Activated naive CD4-positive, alpha-beta T cell treated with anti-CD3 and anti-CD28 coated beads for 36 hours (primary cell): ENCODE results near the gene SOX9. TPM values are rescaled to one million over a fixed set of nuclear protein-coding genes. Genes with fewer than 3 reads are reported as not detected.

Experiments used
- CTCF ChIA-PET: fragments of 350-600 bp; sonication (Branson Sonifier 250); formaldehyde crosslinking; loops from one replicate; lab custom pipeline; 2021; ENCODE audit warnings: antibody characterized with exemption; lab: Charles Lee
- DNase-seq: peaks from one replicate; pipeline ENCODE4 v3.0.0-alpha.2; 2020
- H3K27ac Mint-ChIP-seq: one replicate; pipeline ENCODE4 v1.8.0; 2021; ENCODE audit warnings: mild to moderate bottlenecking, mixed read lengths
- H3K27me3 Mint-ChIP-seq: one replicate; pipeline ENCODE4 v1.8.0; 2021; ENCODE audit warnings: low read depth, mixed read lengths
- H3K36me3 Mint-ChIP-seq: one replicate; pipeline ENCODE4 v1.8.0; 2021; ENCODE audit warnings: low read depth, mixed read lengths
- H3K4me1 Mint-ChIP-seq: one replicate; pipeline ENCODE4 v1.8.0; 2021; ENCODE audit warnings: low read depth, mixed read lengths
- H3K4me3 Mint-ChIP-seq: one replicate; pipeline ENCODE4 v1.8.0; 2021; ENCODE audit warnings: mild to moderate bottlenecking, moderate library complexity, mixed read lengths
- H3K9me3 Mint-ChIP-seq: one replicate; pipeline ENCODE4 v1.8.0; 2021; ENCODE audit warnings: mixed read lengths
- intact Hi-C: fragments of 100-400 bp; cut with micrococcal nuclease; formaldehyde crosslinking; loops from one replicate; pipeline ENCODE4 v1.15.1; 2023
- total RNA-seq, 2 experiments: library from RNA; stranded (reverse); gene quantifications; one replicate each; pipeline ENCODE4 v1.2.3, GENCODE V29; 2021

The SOX9 gene
- total RNA-seq = not detected

GRCh38 chr17:72120642-72121163 is at the start of gene SOX9:
Gene SOX9 (plus strand): TSS chr17:72121020. CDS start chr17:72121392, 372 bp downstream.
- Mint-ChIP-seq H3K27ac (no peak within 1 kb of the TSS), H3K27me3 (peaks cover 74% of the 10 kb centered on the region), H3K36me3 (no peaks in the 10 kb centered on the region), H3K4me3 (no peak within 1 kb of the TSS), H3K9me3 (no peaks in the 10 kb centered on the region), H3K4me1 (peaks cover 27% of the 10 kb centered on the region)
- DNase-seq = no peak
- CTCF ChIA-PET = no interaction called here
- intact Hi-C loops = no loop called here

GRCh38 chr17:72071330-72071729 is 49.5 kb upstream of the SOX9 start:
- CTCF ChIA-PET = interaction anchor here (0.5 kb wide), 1 partner anchor 466 kb away, joined by 3 read pairs; no protein-coding TSS in a partner anchor
- peaks cover 2% of the 10 kb centered on the region for H3K27me3 Mint-ChIP-seq
- H3K36me3 Mint-ChIP-seq = no peaks in the 10 kb centered on the region
- DNase-seq = no peak
- H3K4me3 Mint-ChIP-seq = no peak overlapping the region
- H3K27ac Mint-ChIP-seq = no peak overlapping the region
- H3K4me1 Mint-ChIP-seq = no peaks in the 10 kb centered on the region
- intact Hi-C loops = no loop called here
- H3K9me3 Mint-ChIP-seq = no peaks in the 10 kb centered on the region

- no peaks in the 10 kb centered on the region for H3K36me3 Mint-ChIP-seq
- no peak overlapping the region for H3K27ac Mint-ChIP-seq
- DNase-seq = no peak
- no peaks in the 10 kb centered on the region for H3K4me1 Mint-ChIP-seq
- peaks cover 4% of the 10 kb centered on the region for H3K27me3 Mint-ChIP-seq
- intact Hi-C loops = no loop called here
- H3K4me3 Mint-ChIP-seq = no peak overlapping the region
- CTCF ChIA-PET = interaction anchor here (0.5 kb wide), 1 partner anchor 1447 kb away, joined by 3 read pairs; no protein-coding TSS in a partner anchor
- H3K9me3 Mint-ChIP-seq = peaks cover 6% of the 10 kb centered on the region
Measured at GRCh38 chr17:72075995-72076677, 44.7 kb upstream of the SOX9 start.

- DNase-seq = no peak
- H3K27me3 Mint-ChIP-seq = peaks cover 4% of the 10 kb centered on the region
- H3K27ac Mint-ChIP-seq = no peak overlapping the region
- CTCF ChIA-PET = no interaction called here
- no peaks in the 10 kb centered on the region for H3K36me3 Mint-ChIP-seq
- H3K9me3 Mint-ChIP-seq = peaks cover 6% of the 10 kb centered on the region
- no peak overlapping the region for H3K4me3 Mint-ChIP-seq
- intact Hi-C loops = no loop called here
- no peaks in the 10 kb centered on the region for H3K4me1 Mint-ChIP-seq
Measured at GRCh38 chr17:72076678-72077030, 44.2 kb upstream of the SOX9 start.

- no peak for DNase-seq
- CTCF ChIA-PET = no interaction called here
- no peaks in the 10 kb centered on the region for H3K36me3 Mint-ChIP-seq
- intact Hi-C loops = no loop called here
- H3K9me3 Mint-ChIP-seq = peaks cover 9% of the 10 kb centered on the region
- no peak overlapping the region for H3K27ac Mint-ChIP-seq
- no peaks in the 10 kb centered on the region for H3K4me1 Mint-ChIP-seq
- H3K27me3 Mint-ChIP-seq = peaks cover 4% of the 10 kb centered on the region
- no peak overlapping the region for H3K4me3 Mint-ChIP-seq
Measured at GRCh38 chr17:72077326-72077960, 43.4 kb upstream of the SOX9 start.

- intact Hi-C loops = no loop called here
- no peak overlapping the region for H3K27ac Mint-ChIP-seq
- H3K4me3 Mint-ChIP-seq = no peak overlapping the region
Measured at GRCh38 chr17:72079700-72080099, 41.1 kb upstream of the SOX9 start.

GRCh38 chr17:72087876-72088275 is 32.9 kb upstream of the SOX9 start:
- no peak for DNase-seq
- intact Hi-C loops = no loop called here
- CTCF ChIA-PET = interaction anchor here (0.6 kb wide), 1 partner anchor 91 kb away, joined by 4 read pairs; no protein-coding TSS in a partner anchor

More at GRCh38 chr17:72079700-72080099, 41.1 kb upstream of the SOX9 start:
- no peak for DNase-seq
- Mint-ChIP-seq H3K9me3 (peaks cover 9% of the 10 kb centered on the region), H3K27me3 (peaks cover 4% of the 10 kb centered on the region), H3K4me1 (no peaks in the 10 kb centered on the region), H3K36me3 (no peaks in the 10 kb centered on the region)
- CTCF ChIA-PET = no interaction called here

GRCh38 chr17:72089453-72089987 is 31.3 kb upstream of the SOX9 start:
- Mint-ChIP-seq H3K9me3 (no peaks in the 10 kb centered on the region), H3K27ac (no peak overlapping the region), H3K27me3 (peaks cover 4% of the 10 kb centered on the region), H3K4me1 (no peaks in the 10 kb centered on the region), H3K36me3 (no peaks in the 10 kb centered on the region), H3K4me3 (no peak overlapping the region)
- no peak for DNase-seq
- intact Hi-C loops = no loop called here
- CTCF ChIA-PET = interaction anchor here (0.6 kb wide), 1 partner anchor 28 kb away, joined by 3 read pairs; no protein-coding TSS in a partner anchor

More at GRCh38 chr17:72087876-72088275, 32.9 kb upstream of the SOX9 start:
- Mint-ChIP-seq H3K27ac (no peak overlapping the region), H3K36me3 (no peaks in the 10 kb centered on the region), H3K4me1 (no peaks in the 10 kb centered on the region), H3K4me3 (no peak overlapping the region), H3K9me3 (no peaks in the 10 kb centered on the region), H3K27me3 (peaks cover 4% of the 10 kb centered on the region)

- DNase-seq = no peak
- Mint-ChIP-seq H3K9me3 (no peaks in the 10 kb centered on the region), H3K27me3 (peaks cover 4% of the 10 kb centered on the region), H3K4me1 (no peaks in the 10 kb centered on the region), H3K36me3 (no peaks in the 10 kb centered on the region), H3K4me3 (no peak overlapping the region), H3K27ac (no peak overlapping the region)
- intact Hi-C loops = no loop called here
- CTCF ChIA-PET = no interaction called here
Measured at GRCh38 chr17:72090108-72090507, 30.7 kb upstream of the SOX9 start.

- Mint-ChIP-seq H3K27me3 (peaks cover 4% of the 10 kb centered on the region), H3K4me1 (no peaks in the 10 kb centered on the region), H3K9me3 (peaks cover under 1% of the 10 kb centered on the region), H3K27ac (no peak overlapping the region), H3K4me3 (no peak overlapping the region), H3K36me3 (no peaks in the 10 kb centered on the region)
- CTCF ChIA-PET = no interaction called here
- no peak for DNase-seq
- intact Hi-C loops = no loop called here
Measured at GRCh38 chr17:72092710-72093322, 28.0 kb upstream of the SOX9 start.

- DNase-seq = no peak
- H3K27ac Mint-ChIP-seq = no peak overlapping the region
- intact Hi-C loops = no loop called here
- H3K4me3 Mint-ChIP-seq = no peak overlapping the region
- CTCF ChIA-PET = no interaction called here
- H3K27me3 Mint-ChIP-seq = peaks cover under 1% of the 10 kb centered on the region
- no peaks in the 10 kb centered on the region for H3K36me3 Mint-ChIP-seq
- peaks cover 9% of the 10 kb centered on the region for H3K9me3 Mint-ChIP-seq
- no peaks in the 10 kb centered on the region for H3K4me1 Mint-ChIP-seq
Measured at GRCh38 chr17:72093707-72094106, 27.1 kb upstream of the SOX9 start.

- Mint-ChIP-seq H3K27ac (no peak overlapping the region), H3K4me3 (no peak overlapping the region), H3K27me3 (no peaks in the 10 kb centered on the region), H3K9me3 (peaks cover 9% of the 10 kb centered on the region), H3K4me1 (no peaks in the 10 kb centered on the region), H3K36me3 (no peaks in the 10 kb centered on the region)
- intact Hi-C loops = no loop called here
- CTCF ChIA-PET = interaction anchor here (0.8 kb wide), 1 partner anchor 111 kb away, joined by 3 read pairs; no protein-coding TSS in a partner anchor
- no peak for DNase-seq
Measured at GRCh38 chr17:72095316-72095715, 25.5 kb upstream of the SOX9 start.
